HEK293 (cell line): ENCODE data around the gene KIFC1.

Experiments used
- BCL11B ChIP-seq: fragments of 450-650 bp; formaldehyde crosslinking; IDR thresholded peaks from 2 replicates; pipeline ENCODE4 v1.5.1; 2016; ENCODE audit warnings: low read depth, missing biosample characterization, missing genetic modification characterization
- GFI1B ChIP-seq: fragments of 450-650 bp; formaldehyde crosslinking; IDR thresholded peaks from 2 replicates; pipeline ENCODE4 v1.5.1; 2016; ENCODE audit warnings: missing biosample characterization, missing genetic modification characterization
- GLI2 ChIP-seq: fragments of 450-650 bp; formaldehyde crosslinking; IDR thresholded peaks from 2 replicates; pipeline ENCODE4; 2017; ENCODE audit warnings: missing biosample characterization, missing genetic modification characterization, low read depth, borderline replicate concordance
- GLIS1 ChIP-seq: fragments of 450-650 bp; formaldehyde crosslinking; IDR thresholded peaks from 2 replicates; pipeline ENCODE4 v1.5.1; 2016; ENCODE audit warnings: missing biosample characterization, missing genetic modification characterization
- GLIS2 ChIP-seq: fragments of 450-650 bp; formaldehyde crosslinking; IDR thresholded peaks from 2 replicates; pipeline ENCODE4 v1.5.1; 2016; ENCODE audit warnings: missing biosample characterization, missing genetic modification characterization
- IKZF3 ChIP-seq: fragments of 450-650 bp; IDR thresholded peaks from 2 replicates; pipeline ENCODE4 v1.5.0; 2018; ENCODE audit warnings: missing biosample characterization, mild to moderate bottlenecking, missing genetic modification characterization, moderate library complexity
- KLF17 ChIP-seq: fragments of 450-650 bp; formaldehyde crosslinking; IDR thresholded peaks from 2 replicates; pipeline ENCODE4 v1.5.1; 2016; ENCODE audit warnings: missing biosample characterization, missing genetic modification characterization
- SP2 ChIP-seq: fragments of 450-650 bp; formaldehyde crosslinking; IDR thresholded peaks from 2 replicates; pipeline ENCODE4 v1.5.1; 2016; ENCODE audit warnings: missing biosample characterization, missing genetic modification characterization
- SP7 ChIP-seq: fragments of 450-650 bp; formaldehyde crosslinking; IDR thresholded peaks from 2 replicates; pipeline ENCODE4 v1.5.1; 2016; ENCODE audit warnings: missing biosample characterization, missing genetic modification characterization
- ZBTB11 ChIP-seq: fragments of 450-650 bp; formaldehyde crosslinking; conservative IDR thresholded peaks from 2 replicates; pipeline ENCODE4 v1.5.1; 2016; ENCODE audit warnings: low read depth, missing biosample characterization, missing genetic modification characterization
- ZBTB17 ChIP-seq: fragments of 450-650 bp; formaldehyde crosslinking; IDR thresholded peaks from 2 replicates; pipeline ENCODE4 v1.5.1; 2016; ENCODE audit warnings: missing biosample characterization, missing genetic modification characterization
- ZBTB8A ChIP-seq: fragments of 450-650 bp; formaldehyde crosslinking; IDR thresholded peaks from 2 replicates; pipeline ENCODE4 v1.5.1; 2016; ENCODE audit warnings: missing biosample characterization, missing genetic modification characterization
- ZNF155 ChIP-seq: fragments of 450-650 bp; formaldehyde crosslinking; IDR thresholded peaks from 2 replicates; pipeline ENCODE4 v1.5.1; 2016; ENCODE audit warnings: missing biosample characterization, missing genetic modification characterization
- ZNF184 ChIP-seq: fragments of 450-650 bp; IDR thresholded peaks from 2 replicates; pipeline ENCODE4 v1.5.1; 2018; ENCODE audit warnings: missing biosample characterization, mild to moderate bottlenecking, missing genetic modification characterization
- ZNF221 ChIP-seq: fragments of 450-650 bp; formaldehyde crosslinking; IDR thresholded peaks from 2 replicates; pipeline ENCODE4 v1.5.1; 2017; ENCODE audit warnings: missing biosample characterization, missing genetic modification characterization, borderline replicate concordance
- ZNF302 ChIP-seq: fragments of 450-650 bp; formaldehyde crosslinking; IDR thresholded peaks from 2 replicates; pipeline ENCODE4 v1.5.1; 2016; ENCODE audit warnings: missing biosample characterization, missing genetic modification characterization, low read depth
- ZNF335 ChIP-seq: fragments of 450-650 bp; formaldehyde crosslinking; conservative IDR thresholded peaks from 2 replicates; pipeline ENCODE4 v1.5.1; 2016; ENCODE audit warnings: missing biosample characterization, missing genetic modification characterization
- ZNF341 ChIP-seq: fragments of 450-650 bp; formaldehyde crosslinking; IDR thresholded peaks from 2 replicates; pipeline ENCODE4; 2016; ENCODE audit warnings: low read depth, missing biosample characterization, missing genetic modification characterization
- ZNF350 ChIP-seq: fragments of 450-650 bp; formaldehyde crosslinking; IDR thresholded peaks from 2 replicates; pipeline ENCODE4 v1.5.0; 2017; ENCODE audit warnings: missing biosample characterization, mild to moderate bottlenecking, missing genetic modification characterization
- ZNF37A ChIP-seq: fragments of 450-650 bp; IDR thresholded peaks from 2 replicates; pipeline ENCODE4 v1.5.1; 2018; ENCODE audit warnings: missing biosample characterization, missing genetic modification characterization
- ZNF404 ChIP-seq: fragments of 450-650 bp; formaldehyde crosslinking; IDR thresholded peaks from 2 replicates; pipeline ENCODE4 v1.5.1; 2017; ENCODE audit warnings: missing biosample characterization, missing genetic modification characterization
- ZNF449 ChIP-seq: fragments of 450-650 bp; formaldehyde crosslinking; IDR thresholded peaks from 2 replicates; pipeline ENCODE4 v1.5.1; 2017; ENCODE audit warnings: missing biosample characterization, mild to moderate bottlenecking, missing genetic modification characterization, moderate library complexity
- ZNF48 ChIP-seq: fragments of 450-650 bp; formaldehyde crosslinking; IDR thresholded peaks from 2 replicates; pipeline ENCODE4 v1.5.1; 2016; ENCODE audit warnings: missing biosample characterization, missing genetic modification characterization
- ZNF501 ChIP-seq: fragments of 450-650 bp; formaldehyde crosslinking; IDR thresholded peaks from 2 replicates; pipeline ENCODE4 v1.5.1; 2016; ENCODE audit warnings: missing biosample characterization, missing genetic modification characterization
- ZNF510 ChIP-seq: fragments of 450-650 bp; formaldehyde crosslinking; IDR thresholded peaks from 2 replicates; pipeline ENCODE4 v1.5.1; 2018; ENCODE audit warnings: mild to moderate bottlenecking, missing genetic modification characterization, missing biosample characterization; ENCODE audit not compliant: insufficient replicate concordance
- ZNF701 ChIP-seq: fragments of 450-650 bp; formaldehyde crosslinking; IDR thresholded peaks from 2 replicates; pipeline ENCODE4 v1.5.1; 2016; ENCODE audit warnings: missing biosample characterization, missing genetic modification characterization
- ZNF777 ChIP-seq: fragments of 450-650 bp; formaldehyde crosslinking; IDR thresholded peaks from 2 replicates; pipeline ENCODE4 v1.5.1; 2017; ENCODE audit warnings: missing biosample characterization, missing genetic modification characterization, borderline replicate concordance
- ZNF791 ChIP-seq: fragments of 450-650 bp; formaldehyde crosslinking; IDR thresholded peaks from 2 replicates; pipeline ENCODE4 v1.5.1; 2016; ENCODE audit warnings: missing biosample characterization, missing genetic modification characterization
- ZNF830 ChIP-seq: fragments of 450-650 bp; IDR thresholded peaks from 2 replicates; pipeline ENCODE4 v1.5.0; 2018; ENCODE audit warnings: missing biosample characterization, missing genetic modification characterization, low read depth, mild to moderate bottlenecking, moderate library complexity
- TF ChIP-seq, protein P1 (sequence below): sonication (generic); formaldehyde crosslinking; IDR thresholded peaks from 2 replicates; pipeline ENCODE4 v1.8.1; 2022; ENCODE audit warnings: mild to moderate bottlenecking, moderate library complexity, missing genetic modification reagents
- TF ChIP-seq, protein P2 (sequence below): fragments of 450-650 bp; formaldehyde crosslinking; IDR thresholded peaks from 2 replicates; pipeline ENCODE4 v1.5.1; 2016; ENCODE audit warnings: missing biosample characterization, missing genetic modification characterization

KIFC1 gene

GRCh38 chr6:33425668-33426577, 34.3 kb downstream of the KIFC1 start (continued):
- TF ChIP-seq KLF17 (tag by site-specific recombination) (peak; percentile 50; the same call in 1 of the 2 replicates), SP2 (tag by site-specific recombination) (peak; percentile 79), SP7 (tag by site-specific recombination) (0 out of 2 replicates have a peak, but pooled peaks have one; percentile 37), ZNF449 (no peak), GFI1B (tag by site-specific recombination) (no peak), GLIS2 (tag by site-specific recombination) (peak; percentile 99), ZBTB17 (tag by site-specific recombination) (peak; percentile 76), ZBTB8A (peak; percentile 92), ZNF155 (tag by site-specific recombination) (no peak), ZBTB11 (peak; percentile 40; the same call in 1 of the 2 replicates), ZNF350 (tag by site-specific recombination) (no peak), ZNF341 (peak; percentile 46), ZNF221 (tag by site-specific recombination) (no peak), ZNF48 (no peak), ZNF501 (peak; percentile 31; the same call in 1 of the 2 replicates), IKZF3 (tag by site-specific recombination) (peak; percentile 87), ZNF830 (tag by site-specific recombination) (no peak), ZNF777 (tag by site-specific recombination) (no peak), ZNF791 (tag by site-specific recombination) (no peak), GLIS1 (tag by site-specific recombination) (peak; percentile 92), ZNF184 (tag by site-specific recombination) (no peak), ZNF37A (tag by site-specific recombination) (no peak), ZNF404 (tag by site-specific recombination) (no peak), ZNF701 (tag by site-specific recombination) (no peak), GLI2 (tag by site-specific recombination) (no peak), ZNF335 (peak; percentile 91), BCL11B (tag by site-specific recombination) (no peak), ZNF302 (tag by site-specific recombination) (no peak), ZNF510 (tag by site-specific recombination) (no peak)
- TF ChIP-seq, protein P1, sequence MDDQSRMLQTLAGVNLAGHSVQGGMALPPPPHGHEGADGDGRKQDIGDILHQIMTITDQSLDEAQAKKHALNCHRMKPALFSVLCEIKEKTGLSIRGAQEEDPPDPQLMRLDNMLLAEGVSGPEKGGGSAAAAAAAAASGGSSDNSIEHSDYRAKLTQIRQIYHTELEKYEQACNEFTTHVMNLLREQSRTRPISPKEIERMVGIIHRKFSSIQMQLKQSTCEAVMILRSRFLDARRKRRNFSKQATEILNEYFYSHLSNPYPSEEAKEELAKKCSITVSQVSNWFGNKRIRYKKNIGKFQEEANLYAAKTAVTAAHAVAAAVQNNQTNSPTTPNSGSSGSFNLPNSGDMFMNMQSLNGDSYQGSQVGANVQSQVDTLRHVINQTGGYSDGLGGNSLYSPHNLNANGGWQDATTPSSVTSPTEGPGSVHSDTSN (CRISPR knock-in tag) = no peak
- TF ChIP-seq, protein P2, sequence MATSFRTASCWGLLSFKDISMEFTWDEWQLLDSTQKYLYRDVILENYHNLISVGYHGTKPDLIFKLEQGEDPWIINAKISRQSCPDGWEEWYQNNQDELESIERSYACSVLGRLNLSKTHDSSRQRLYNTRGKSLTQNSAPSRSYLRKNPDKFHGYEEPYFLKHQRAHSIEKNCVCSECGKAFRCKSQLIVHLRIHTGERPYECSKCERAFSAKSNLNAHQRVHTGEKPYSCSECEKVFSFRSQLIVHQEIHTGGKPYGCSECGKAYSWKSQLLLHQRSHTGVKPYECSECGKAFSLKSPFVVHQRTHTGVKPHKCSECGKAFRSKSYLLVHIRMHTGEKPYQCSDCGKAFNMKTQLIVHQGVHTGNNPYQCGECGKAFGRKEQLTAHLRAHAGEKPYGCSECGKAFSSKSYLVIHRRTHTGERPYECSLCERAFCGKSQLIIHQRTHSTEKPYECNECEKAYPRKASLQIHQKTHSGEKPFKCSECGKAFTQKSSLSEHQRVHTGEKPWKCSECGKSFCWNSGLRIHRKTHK (tag by site-specific recombination) = no peak
